T-helper 1 cell (primary cell): Measurements from ENCODE around the gene ZNF697.

Experiments used
- DNase-seq, 5 donors: peaks; one replicate each; pipeline ENCODE4 v3.0.0-alpha.2; 2012 to 2020

The ZNF697 gene

GRCh38 chr1:119662034-119662437, 14.0 kb upstream of the ZNF697 start:
- DNase-seq, result no peak

GRCh38 chr1:119660253-119661083, 12.4 kb upstream of the ZNF697 start:
- DNase-seq, result no peak

- no peak for DNase-seq
Observed at GRCh38 chr1:119659628-119660027, 11.6 kb upstream of the ZNF697 start.

GRCh38 chr1:119656410-119656955, 8.4 kb upstream of the ZNF697 start:
- DNase-seq, result no peak

DNA sequence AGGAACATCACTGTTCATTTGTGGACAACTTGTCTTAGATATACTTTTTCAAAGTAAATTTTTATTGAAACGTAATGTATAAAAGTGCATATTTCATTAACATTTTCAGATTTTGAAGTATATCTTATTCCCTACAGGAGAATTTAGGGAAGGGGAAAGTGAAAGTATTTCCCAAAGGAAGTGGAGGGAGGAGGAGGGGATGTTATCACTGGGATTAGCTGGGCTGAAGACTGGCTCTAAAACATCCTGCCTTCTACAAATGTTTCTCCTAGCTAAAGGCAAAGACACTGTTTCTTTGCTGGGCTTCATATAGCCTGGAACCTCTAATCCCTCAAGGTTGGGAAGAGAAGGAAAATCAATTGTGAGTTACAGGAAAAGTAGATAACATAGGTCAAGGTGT, 7.1 kb upstream of the ZNF697 start:
- DNase-seq, result no peak

GRCh38 chr1:119653839-119654170, 5.7 kb upstream of the ZNF697 start:
- no peak for DNase-seq

DNA sequence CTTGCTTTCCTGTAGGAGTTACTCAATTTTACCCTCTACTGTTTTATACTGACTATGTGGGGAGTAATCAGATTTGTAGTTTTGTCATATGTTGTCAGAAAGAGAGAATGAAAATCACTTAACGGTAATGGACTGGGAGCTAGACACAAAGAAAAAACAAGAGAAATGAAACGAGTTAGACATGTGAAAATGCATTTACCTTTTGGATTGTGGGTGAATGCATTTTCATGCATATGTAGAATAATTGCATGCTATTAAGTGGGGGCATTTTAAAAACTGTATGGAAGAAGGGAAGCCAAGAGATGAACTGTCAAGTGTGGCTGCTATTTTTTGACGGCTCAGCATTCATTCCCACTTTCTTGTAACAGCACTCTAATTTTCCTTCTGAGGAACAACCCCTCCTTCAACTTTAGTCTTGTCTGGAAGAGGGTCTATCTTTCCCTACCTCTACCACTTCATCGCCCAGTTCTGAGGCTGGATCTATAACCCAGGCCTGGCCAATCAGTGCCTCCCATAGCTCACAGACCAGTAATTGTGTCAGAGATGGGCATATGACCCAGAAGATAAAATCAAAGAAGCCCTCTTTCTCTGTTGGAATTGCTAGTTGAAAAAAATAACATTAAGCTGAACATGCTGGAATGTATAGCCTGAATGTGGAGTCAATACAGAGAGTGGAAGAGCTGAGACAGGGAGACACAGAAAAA, 5.2 kb upstream of the ZNF697 start:
- DNase-seq, result no peak

DNA sequence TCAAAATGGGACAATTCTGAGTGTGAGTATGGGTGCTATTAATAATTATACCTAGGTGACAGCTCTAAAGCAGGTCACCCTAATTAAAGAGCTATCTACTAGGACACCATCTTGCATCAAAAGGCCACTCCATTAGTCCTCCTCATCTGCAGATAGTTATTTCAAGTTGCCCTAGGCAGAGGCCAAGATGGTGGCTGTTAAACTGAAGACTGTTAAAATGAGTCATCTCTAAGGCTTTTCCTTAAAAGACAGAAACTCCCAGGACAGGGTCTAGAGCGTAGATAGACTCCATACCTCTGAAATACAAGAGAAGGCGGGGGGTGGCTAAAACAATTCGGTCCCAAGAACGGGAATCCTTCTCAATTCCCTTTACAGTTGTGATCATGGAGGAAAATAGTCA, 4.5 kb upstream of the ZNF697 start:
- no peak for DNase-seq

DNA sequence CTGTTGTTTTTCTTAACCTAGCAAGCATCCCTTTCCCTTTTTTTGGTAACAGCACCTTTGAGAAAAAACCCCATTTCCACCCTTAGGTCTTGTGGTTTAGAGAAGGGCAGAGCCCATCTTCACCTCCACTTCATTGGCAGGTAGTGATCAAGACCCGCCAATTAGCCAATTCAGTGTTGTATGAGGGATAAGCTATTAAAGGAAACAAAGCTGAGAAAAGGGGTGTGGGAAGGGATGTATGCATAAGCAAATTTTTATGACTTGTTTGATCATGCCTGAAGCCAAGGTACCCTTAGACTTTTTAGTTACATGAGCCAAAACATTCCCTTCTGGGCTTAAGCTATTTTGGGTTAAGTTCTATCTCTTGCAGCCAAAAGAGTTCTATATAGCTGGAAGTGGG, 3.6 kb upstream of the ZNF697 start:
- no peak for DNase-seq

GRCh38 chr1:119651133-119651532, 3.1 kb upstream of the ZNF697 start:
- DNase-seq, result no peak

DNA sequence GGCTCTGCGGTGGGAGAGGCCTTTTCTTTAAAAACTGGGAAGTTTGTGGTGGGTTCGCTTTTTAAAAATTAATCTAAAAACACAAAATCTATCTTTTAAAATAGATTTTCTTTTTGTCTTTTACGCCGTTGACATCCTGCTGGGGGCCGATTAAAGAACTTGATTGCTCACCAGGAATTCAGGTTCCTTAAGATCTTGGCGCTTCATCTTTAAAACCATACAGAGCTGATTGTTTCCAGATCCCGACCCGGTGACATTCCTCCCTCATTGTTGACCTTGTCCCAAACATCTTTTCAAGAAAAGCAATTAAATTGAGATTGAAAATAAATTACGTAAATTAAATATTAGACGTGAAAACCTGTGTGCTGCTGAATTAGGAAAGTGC, 546 bp upstream of the ZNF697 start:
- DNase-seq, result no peak

- DNase-seq, result no peak
Observed at GRCh38 chr1:119647228-119647733, 785 bp downstream of the ZNF697 start.

DNA sequence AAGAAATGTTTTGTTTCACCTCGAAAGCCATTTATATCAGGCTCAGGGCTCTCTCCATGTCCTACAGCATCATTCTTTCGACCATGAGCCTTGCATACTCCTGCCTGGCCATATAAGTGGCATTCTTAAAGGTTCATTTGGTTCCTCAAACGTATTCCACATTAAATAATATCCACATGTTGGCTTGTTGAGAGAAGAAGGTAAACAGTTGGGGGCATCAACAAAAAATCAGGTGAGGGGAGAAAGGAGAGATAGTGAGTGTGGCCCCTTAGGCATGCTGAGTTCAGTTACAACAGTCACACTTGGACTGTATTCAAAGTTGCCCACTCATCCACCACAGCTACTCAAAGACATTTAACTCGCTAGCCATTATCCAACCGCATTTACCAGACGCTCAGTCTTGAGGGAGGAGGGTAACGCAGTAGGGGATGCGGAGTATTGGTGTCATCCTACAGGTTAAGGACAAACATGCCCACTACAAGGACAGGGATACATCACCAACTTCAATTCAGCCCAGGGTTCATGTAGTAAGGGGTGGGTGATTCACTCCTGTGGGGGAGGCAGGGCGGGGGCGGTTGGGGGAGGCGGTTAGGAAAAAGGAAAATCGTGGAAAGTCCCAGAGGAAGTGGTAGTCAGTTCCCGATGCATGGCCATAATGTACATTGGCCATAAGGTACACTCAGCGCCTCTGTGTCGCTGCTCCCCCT, 1.4 kb downstream of the ZNF697 start:
- no peak for DNase-seq

DNA sequence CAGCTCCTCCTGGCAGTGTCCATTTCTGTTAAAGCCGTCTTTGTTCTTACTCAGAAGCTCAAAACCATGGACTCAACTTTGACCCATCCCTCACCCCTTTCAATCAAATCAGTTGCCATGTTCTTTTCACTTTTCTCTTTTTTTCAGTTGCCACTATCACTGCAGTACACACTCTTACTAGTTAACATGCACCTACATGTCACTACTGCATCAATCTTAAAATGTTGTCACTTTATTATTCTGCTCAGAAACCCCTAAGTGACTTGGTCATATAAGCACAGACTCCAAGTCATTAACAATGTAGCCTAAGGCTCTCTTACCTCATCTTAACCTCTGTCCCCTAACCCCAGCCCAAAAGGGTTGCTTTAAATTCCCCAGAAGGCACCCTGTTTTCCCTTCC, 9.0 kb downstream of the ZNF697 start:
- DNase-seq, result no peak

GRCh38 chr1:119637710-119638109, 10.4 kb downstream of the ZNF697 start:
- DNase-seq, result no peak

- no peak for DNase-seq
Observed at GRCh38 chr1:119636491-119637089, 11.5 kb downstream of the ZNF697 start.

DNA sequence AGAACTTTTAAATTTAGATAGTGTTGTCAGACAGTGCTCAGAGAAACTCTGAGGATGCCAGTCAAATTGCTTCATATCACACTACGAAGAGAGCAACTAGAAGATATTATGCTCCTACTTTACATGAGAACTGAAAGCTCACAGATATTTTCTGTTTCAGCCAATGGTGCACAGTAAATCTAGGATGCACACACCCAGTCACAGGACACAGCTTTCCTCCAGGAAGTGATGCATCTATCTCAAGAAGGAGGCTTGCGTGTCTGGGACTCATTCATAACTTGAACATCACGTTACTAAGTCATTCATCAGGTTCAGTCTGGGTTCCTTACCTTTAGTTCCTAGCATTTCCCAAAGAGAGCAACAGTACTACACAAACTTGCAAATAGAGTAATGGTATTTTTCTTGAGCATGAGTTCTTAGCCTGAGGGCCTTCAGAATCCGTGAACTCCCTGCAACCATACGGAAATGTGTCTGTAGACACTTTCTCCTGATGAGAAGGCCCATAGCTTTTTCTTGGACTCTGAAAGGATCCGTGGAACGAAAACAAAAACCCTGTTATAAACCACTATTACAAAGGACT, 12.2 kb downstream of the ZNF697 start:
- DNase-seq, result no peak

- DNase-seq, result no peak
Observed at GRCh38 chr1:119634016-119634415, 14.1 kb downstream of the ZNF697 start.

DNA sequence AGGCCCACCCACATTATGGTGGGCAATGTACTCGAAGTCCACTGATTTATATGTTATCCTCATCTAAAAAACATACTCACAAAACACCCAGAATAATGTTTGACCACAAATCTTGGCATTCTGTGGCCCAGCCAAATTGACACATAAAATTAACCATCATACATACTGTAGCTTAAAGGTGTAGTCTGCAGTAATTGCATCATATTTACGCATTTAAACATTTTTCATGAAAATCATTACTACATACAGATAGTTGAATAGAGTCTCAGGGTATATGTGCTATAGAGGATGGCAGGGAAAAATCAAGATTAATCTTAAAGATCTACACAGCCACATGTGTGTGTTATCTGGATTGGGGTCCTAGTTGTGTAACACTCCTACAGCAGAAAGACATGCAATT, 14.5 kb downstream of the ZNF697 start:
- DNase-seq, result no peak

GRCh38 chr1:119632841-119633240, 15.2 kb downstream of the ZNF697 start:
- DNase-seq, result no peak

DNA sequence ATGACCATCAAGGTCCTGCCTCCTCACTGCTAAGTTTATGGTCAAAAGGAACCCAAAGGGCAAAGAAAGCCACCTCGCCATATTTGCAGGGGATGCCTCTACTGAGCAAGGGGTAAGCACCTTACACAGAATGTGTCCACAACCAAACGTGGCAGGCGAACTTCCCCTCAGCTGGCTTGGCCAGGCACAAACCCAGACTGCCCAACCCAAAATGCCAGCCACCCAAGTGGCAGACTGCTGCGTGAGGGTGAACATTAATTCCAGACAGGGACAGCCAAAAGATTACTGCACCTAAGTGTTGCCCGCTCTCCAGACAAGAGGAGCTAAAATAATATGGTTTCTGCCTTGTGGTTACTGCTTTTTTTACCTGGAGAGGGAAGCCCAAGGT, 16.0 kb downstream of the ZNF697 start:
- no peak for DNase-seq

GRCh38 chr1:119631433-119632102, 16.5 kb downstream of the ZNF697 start:
- no peak for DNase-seq
